SK-N-SH (cell line): ENCODE results near the gene OBSCN. TPM values are rescaled to one million over a fixed set of nuclear protein-coding genes. Genes with fewer than 3 reads are reported as not detected.

Source experiments
- CTCF ChIA-PET: fragments of 300-600, 350-600 bp; formaldehyde crosslinking; extraction: SDS; loops from one replicate; lab custom pipeline; 2021; lab: Yijun Ruan, JAX
- POLR2A ChIA-PET: fragments of 350-600 bp; sonication (Branson Sonifier 250); formaldehyde crosslinking; extraction: SDS; loops from one replicate; lab custom pipeline; 2020; ENCODE audit warnings: antibody characterized with exemption, inconsistent platforms; lab: Yijun Ruan, JAX
- DNase-seq: peaks from one replicate; pipeline ENCODE4 v3.0.0; 2012
- H2AFZ ChIP-seq: fragments of 200-600 bp; sonication (generic); 2 replicates; pipeline ENCODE4 v1.8.1; 2016; ENCODE audit warnings: antibody characterized with exemption, mild to moderate bottlenecking, low read depth
- H3F3A ChIP-seq: fragments of 200-600 bp; sonication (generic); replicated peaks from 2 replicates; pipeline ENCODE3; 2016; ENCODE audit warnings: antibody characterized with exemption, mild to moderate bottlenecking; ENCODE audit not compliant: insufficient read depth
- H3K27ac ChIP-seq, 2 experiments: fragments of 200-500 bp in 1 of 2; fragments of 200-600 bp in 1 of 2; sonication (Bioruptor generic) in 1 of 2; sonication (generic), shearing (Covaris generic) in 1 of 2; 2 replicates each; pipeline versions ENCODE4 v1.5.1 to v1.6.1; 2014 to 2016; ENCODE audit warnings: low read depth in 2 of 2, inconsistent platforms in 1 of 2, low read length in 1 of 2, mild to moderate bottlenecking in 1 of 2, mixed read lengths in 1 of 2
- H3K27me3 ChIP-seq: fragments of 200-600 bp; sonication (generic), shearing (Covaris generic); 2 replicates; pipeline ENCODE4 v1.6.1; 2016; ENCODE audit warnings: mixed run types; ENCODE audit not compliant: insufficient read depth
- H3K36me3 ChIP-seq, 2 experiments: fragments of 200-500 bp in 1 of 2; fragments of 200-600 bp in 1 of 2; sonication (Bioruptor generic) in 1 of 2; sonication (generic) in 1 of 2; replicated peaks in 1 of 2; 2 replicates each; pipeline versions ENCODE3 to v1.5.1; 2014 to 2016; ENCODE audit warnings: low read length in 1 of 2, mild to moderate bottlenecking in 1 of 2; ENCODE audit not compliant: insufficient read depth in 2 of 2, control insufficient read depth in 1 of 2
- H3K4me1 ChIP-seq, 2 experiments: fragments of 200-500 bp in 1 of 2; fragments of 200-600 bp in 1 of 2; sonication (Bioruptor generic) in 1 of 2; sonication (generic), shearing (Covaris generic) in 1 of 2; 2 replicates each; pipeline versions ENCODE4 v1.5.1 to v1.6.1; 2014 to 2016; ENCODE audit warnings: low read depth in 1 of 2, low read length in 1 of 2, mixed run types in 1 of 2; ENCODE audit not compliant: insufficient read depth in 2 of 2, control insufficient read depth in 1 of 2
- H3K4me2 ChIP-seq: fragments of 200-600 bp; sonication (generic), shearing (Covaris generic); 2 replicates; pipeline ENCODE4 v1.6.1; 2017; ENCODE audit warnings: mixed run types
- H3K4me3 ChIP-seq, 2 experiments: fragments of 200-500 bp in 1 of 2; fragments of 200-600 bp in 1 of 2; sonication (Bioruptor generic) in 1 of 2; sonication (generic), shearing (Covaris generic) in 1 of 2; 2 replicates each; pipeline versions ENCODE4 v1.5.1 to v1.8.1; 2014 to 2016; ENCODE audit warnings: low read depth in 2 of 2, inconsistent platforms in 1 of 2, low read length in 1 of 2, mild to moderate bottlenecking in 1 of 2, mixed read lengths in 1 of 2, moderate library complexity in 1 of 2
- H3K79me2 ChIP-seq: fragments of 200-600 bp; sonication (generic); 2 replicates; pipeline ENCODE4 v1.8.1; 2017; ENCODE audit warnings: mild to moderate bottlenecking; ENCODE audit not compliant: insufficient read depth
- H3K9ac ChIP-seq: fragments of 200-600 bp; sonication (generic); 2 replicates; pipeline ENCODE4 v1.6.1; 2017; ENCODE audit warnings: mixed run types
- H3K9me2 ChIP-seq: fragments of 200-600 bp; sonication (generic); 2 replicates; pipeline ENCODE4 v1.6.1; 2017; ENCODE audit warnings: mixed run types
- H3K9me3 ChIP-seq: fragments of 200-600 bp; sonication (generic); 2 replicates; pipeline ENCODE4 v1.6.1; 2017; ENCODE audit warnings: mixed run types, mild to moderate bottlenecking, moderate library complexity
- H4K20me1 ChIP-seq: fragments of 200-600 bp; sonication (generic); 2 replicates; pipeline ENCODE4 v1.6.1; 2017; ENCODE audit warnings: mild to moderate bottlenecking, mixed run types; ENCODE audit not compliant: insufficient read depth
- CHD2 ChIP-seq: fragments of 150-350 bp; IDR thresholded peaks from 2 replicates; pipeline ENCODE4 v1.6.1; 2018; ENCODE audit warnings: low read length; ENCODE audit not compliant: partially characterized antibody
- CTCF ChIP-seq: fragments of 200-600 bp; sonication (generic); IDR thresholded peaks from 2 replicates; pipeline ENCODE4 v1.6.1; 2017; ENCODE audit warnings: antibody characterized with exemption, mild to moderate bottlenecking, moderate library complexity
- FOXJ3 ChIP-seq: sonication (generic); formaldehyde crosslinking; IDR thresholded peaks from 2 replicates; pipeline ENCODE4 v1.5.1; 2020; ENCODE audit warnings: mild to moderate bottlenecking, missing genetic modification reagents
- FOXM1 ChIP-seq: IDR thresholded peaks from 2 replicates; pipeline ENCODE4 v1.4.0; 2012; ENCODE audit warnings: low read depth, mild to moderate bottlenecking
- JUND ChIP-seq: IDR thresholded peaks from 2 replicates; pipeline ENCODE4 v1.4.0; 2012
- MAX ChIP-seq: IDR thresholded peaks from 2 replicates; pipeline ENCODE4 v1.4.0; 2012; ENCODE audit warnings: low read depth
- MEF2A ChIP-seq: IDR thresholded peaks from 2 replicates; pipeline ENCODE4 v1.4.0; 2012; ENCODE audit warnings: low read depth, borderline replicate concordance
- NRF1 ChIP-seq: IDR thresholded peaks from 2 replicates; pipeline ENCODE4 v1.6.1; 2012; ENCODE audit warnings: low read depth, mild to moderate bottlenecking, low read length
- PBX3 ChIP-seq: IDR thresholded peaks from 2 replicates; pipeline ENCODE4; 2012
- POLR2AphosphoS5 ChIP-seq: IDR thresholded peaks from 2 replicates; pipeline ENCODE4 v1.6.1; 2012; ENCODE audit warnings: low read depth, low read length
- RAD21 ChIP-seq: IDR thresholded peaks from 2 replicates; pipeline ENCODE4 v1.6.1; 2012; ENCODE audit warnings: mild to moderate bottlenecking, low read length
- RFX5 ChIP-seq: IDR thresholded peaks from 2 replicates; pipeline ENCODE4 v1.6.1; 2012; ENCODE audit warnings: mild to moderate bottlenecking, improper control_type of control experiment, low read length
- USF1 ChIP-seq: IDR thresholded peaks from 2 replicates; pipeline ENCODE4 v1.4.0; 2012; ENCODE audit warnings: low read depth, borderline replicate concordance
- YY1 ChIP-seq: IDR thresholded peaks from 2 replicates; pipeline ENCODE4 v1.4.0; 2012; ENCODE audit warnings: low read depth, mild to moderate bottlenecking
- ZBTB33 ChIP-seq: IDR thresholded peaks from 2 replicates; pipeline ENCODE4 v1.4.0; 2012; ENCODE audit warnings: low read depth, borderline replicate concordance
- WGBS: methylation state at CpG from one replicate; pipeline ENCODE4 v1.1.6; 2017; ENCODE audit warnings: low lambda C conversion rate; 5-methylcytosine and 5-hydroxymethylcytosine counted together
- polyA plus RNA-seq, 3 experiments: library from polyadenylated mRNA; depleted of rRNA; stranded (reverse); fragments of >200 nt; gene quantifications; 2 replicates each; pipeline ENCODE4 v1.2.3, GENCODE V29; 2012

Gene OBSCN
- polyA plus RNA-seq, 1 of the 3 experiments (the other 2 are of a cell fraction), result 4.0 TPM

GRCh38 chr1:228317891-228318810 lies 110.3 kb downstream of the OBSCN start:
- ChIA-PET CTCF (no interaction called here), POLR2A (no interaction called here)
- H3K36me3 ChIP-seq, result no peaks in the 10 kb centered on the region
- no peaks in the 10 kb centered on the region for H3K4me1 ChIP-seq
- no peak overlapping the region for H3K4me3 ChIP-seq
- H3K4me2 ChIP-seq, result no peak overlapping the region
- H4K20me1 ChIP-seq, result no peaks in the 10 kb centered on the region
- no peaks in the 10 kb centered on the region for H3K9me3 ChIP-seq
- H3K79me2 ChIP-seq, result no peaks in the 10 kb centered on the region
- DNase-seq, result no peak
- H3K27ac ChIP-seq, result no peak overlapping the region
- TF ChIP-seq FOXJ3, result no peak
- no peak for TF ChIP-seq YY1
- no peak overlapping the region for H2AFZ ChIP-seq
- no peaks in the 10 kb centered on the region for H3K9me2 ChIP-seq
- H3F3A ChIP-seq, result no peaks in the 10 kb centered on the region
- no peak overlapping the region for H3K9ac ChIP-seq
- 68% methylated on average over 4 of the region's 16 CpGs for WGBS
- no peaks in the 10 kb centered on the region for H3K27me3 ChIP-seq

- DNase-seq, result no peak
- Histone ChIP-seq H3K79me2 (no peaks in the 10 kb centered on the region), H3K27ac (no peak overlapping the region), H3K9me3 (no peaks in the 10 kb centered on the region), H3K4me2 (no peak overlapping the region), H3F3A (no peaks in the 10 kb centered on the region), H3K27me3 (no peaks in the 10 kb centered on the region), H3K36me3 (no peaks in the 10 kb centered on the region), H4K20me1 (no peaks in the 10 kb centered on the region), H3K4me1 (no peaks in the 10 kb centered on the region), H3K4me3 (no peak overlapping the region), H3K9ac (no peak overlapping the region), H2AFZ (no peak overlapping the region), H3K9me2 (no peaks in the 10 kb centered on the region)
- TF ChIP-seq MEF2A (no peak), MAX (no peak), FOXM1 (no peak), ZBTB33 (no peak), CTCF (no peak), PBX3 (no peak), POLR2AphosphoS5 (no peak), RAD21 (no peak), JUND (no peak), NRF1 (no peak), YY1 (no peak), USF1 (no peak), RFX5 (no peak), CHD2 (no peak)
- POLR2A ChIA-PET, result no interaction called here
- CTCF ChIA-PET, result no interaction called here
- no CpG with 5 or more reads among the region's 15 CpGs for WGBS
These were observed 111.0 kb downstream of the OBSCN start for GRCh38 chr1:228318823-228319241.
